Skeletal muscle satellite cell (primary cell): ENCODE results near the gene ACOX1.

ENCODE experiments used
- H3K27me3 ChIP-seq: 2 replicates; pipeline ENCODE4 v1.7.0; 2013; ENCODE audit warnings: low read length; ENCODE audit not compliant: control insufficient read depth, insufficient read depth
- H3K36me3 ChIP-seq: 2 replicates; pipeline ENCODE4 v1.7.0; 2013; ENCODE audit warnings: mild to moderate bottlenecking, control low read depth, low read length; ENCODE audit not compliant: insufficient read depth
- H3K4me1 ChIP-seq: 2 replicates; pipeline ENCODE4 v1.7.0; 2013; ENCODE audit warnings: low read length; ENCODE audit not compliant: control insufficient read depth, insufficient read depth
- H3K4me2 ChIP-seq: 2 replicates; pipeline ENCODE4 v1.7.0; 2013; ENCODE audit warnings: mild to moderate bottlenecking, low read length
- H3K4me3 ChIP-seq: 2 replicates; pipeline ENCODE4 v1.7.0; 2013; ENCODE audit warnings: low read length
- H3K9ac ChIP-seq: 2 replicates; pipeline ENCODE4 v1.7.0; 2013; ENCODE audit warnings: mild to moderate bottlenecking, low read depth, low read length, moderate library complexity
- H3K9me3 ChIP-seq: replicated peaks from 2 replicates; pipeline ENCODE4 v1.7.0; 2013; ENCODE audit warnings: mild to moderate bottlenecking, control low read depth, low read length

Gene ACOX1

DNA sequence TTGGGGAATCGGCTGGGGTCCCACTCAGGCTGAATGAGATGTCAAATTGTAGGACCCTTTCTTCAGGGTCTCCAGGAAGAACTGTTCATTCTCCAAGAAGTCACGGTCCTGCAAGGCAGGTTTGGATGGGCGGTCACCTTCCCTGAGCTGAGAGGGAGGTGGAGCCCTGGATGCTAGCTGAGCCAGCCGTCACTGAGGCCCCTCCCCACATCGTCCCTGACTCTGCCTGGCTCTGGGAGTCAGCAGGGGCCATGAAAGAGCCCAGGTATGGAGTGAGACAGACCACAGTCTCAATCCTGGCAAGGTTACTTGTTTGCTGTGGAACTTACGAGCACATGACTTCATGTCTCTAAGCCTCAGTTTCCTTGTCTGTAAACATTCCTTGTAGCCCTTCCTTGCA, 68.3 kb downstream of the ACOX1 start:
- H3K9me3 ChIP-seq, result no peaks in the 10 kb centered on the region
- no peak overlapping the region for H3K4me2 ChIP-seq
- no peak overlapping the region for H3K4me3 ChIP-seq
- peaks cover 5% of the 10 kb centered on the region for H3K36me3 ChIP-seq
- no peaks in the 10 kb centered on the region for H3K4me1 ChIP-seq
- no peaks in the 10 kb centered on the region for H3K27me3 ChIP-seq
- no peak overlapping the region for H3K9ac ChIP-seq

DNA sequence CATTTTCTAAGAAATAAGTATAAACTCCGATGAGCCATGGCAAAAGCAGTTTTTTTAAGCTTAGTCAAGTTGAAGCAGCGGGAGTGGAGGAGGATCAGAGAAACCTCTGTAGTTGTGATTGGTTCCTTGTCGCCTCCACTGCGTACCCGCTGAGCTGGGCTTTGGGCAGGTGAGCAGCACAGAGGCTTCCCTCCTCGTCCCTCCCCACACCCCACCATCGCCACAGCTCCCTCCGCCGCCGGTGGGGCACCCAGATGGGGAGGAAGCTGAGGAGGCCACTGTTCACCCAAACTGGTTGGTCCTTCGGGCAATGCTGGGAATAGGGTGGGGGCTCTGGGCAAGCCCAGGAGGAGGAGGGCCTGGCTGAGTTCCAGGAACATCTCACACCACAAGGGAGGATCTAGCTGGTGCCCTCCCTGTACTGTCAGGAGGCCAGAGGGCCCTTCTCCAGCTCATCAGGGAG, 69.1 kb downstream of the ACOX1 start:
- H3K4me2 ChIP-seq, result no peak overlapping the region
- no peaks in the 10 kb centered on the region for H3K9me3 ChIP-seq
- no peak overlapping the region for H3K9ac ChIP-seq
- no peaks in the 10 kb centered on the region for H3K27me3 ChIP-seq
- H3K4me3 ChIP-seq, result no peak overlapping the region
- peaks cover 2% of the 10 kb centered on the region for H3K4me1 ChIP-seq
- H3K36me3 ChIP-seq, result peaks cover 5% of the 10 kb centered on the region

DNA sequence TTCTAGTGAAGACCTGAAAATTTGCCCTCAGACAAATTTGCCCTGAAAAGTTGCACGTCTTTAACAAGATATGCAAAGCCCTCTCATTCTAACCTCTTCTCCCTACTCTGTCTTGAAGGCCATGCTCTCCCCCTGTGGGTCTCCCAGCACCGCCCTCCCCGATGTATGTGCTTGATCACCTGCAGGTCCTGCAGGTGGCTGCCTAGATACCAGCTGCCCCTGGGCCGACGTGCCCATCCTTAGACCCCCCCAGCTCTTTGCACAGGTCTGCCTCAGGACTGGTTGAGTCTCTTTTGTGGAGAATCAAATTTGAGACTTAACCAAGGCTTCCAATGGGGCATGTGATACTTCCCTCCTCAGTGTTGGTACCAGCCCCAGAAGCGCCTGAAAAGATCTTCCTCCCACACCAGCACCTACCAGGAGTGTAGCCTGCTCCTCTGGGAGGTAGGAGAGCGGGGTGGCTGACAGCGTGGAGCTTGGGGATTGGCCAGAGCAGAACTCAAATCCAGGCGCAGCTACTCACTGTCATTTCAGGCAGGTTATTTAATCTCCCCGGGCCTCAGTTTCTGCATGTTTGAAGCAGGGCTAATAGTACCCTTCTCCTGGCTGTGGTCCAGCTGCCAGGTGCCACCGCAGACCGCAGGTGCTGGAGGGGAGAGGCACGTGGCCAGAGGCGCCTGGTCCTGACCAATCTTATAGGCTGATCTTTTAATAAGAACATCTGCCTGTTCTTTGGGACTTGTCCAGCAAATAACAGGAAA, 69.7 kb downstream of the ACOX1 start:
- Histone ChIP-seq H3K4me3 (no peak overlapping the region), H3K27me3 (no peaks in the 10 kb centered on the region)

DNA sequence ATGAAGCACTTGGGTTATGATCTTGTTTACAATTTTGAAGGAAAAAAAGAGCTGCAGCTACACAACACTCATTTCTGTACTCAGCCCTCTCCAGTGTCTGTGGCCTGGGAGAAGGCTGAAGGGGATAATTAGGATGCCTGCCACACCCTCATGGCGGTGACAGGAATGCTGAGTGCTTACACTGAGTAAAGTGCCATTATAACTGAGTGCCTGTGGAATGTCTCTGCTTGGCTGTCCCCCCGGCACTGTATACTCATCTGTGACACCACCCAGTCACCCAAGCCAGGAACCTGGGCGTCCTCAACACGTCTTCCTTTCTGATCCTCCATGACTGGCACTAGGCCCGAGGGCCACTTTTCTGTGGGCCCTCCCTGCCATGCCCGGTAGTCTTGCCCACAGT, 70.8 kb downstream of the ACOX1 start:
- no peaks in the 10 kb centered on the region for H3K27me3 ChIP-seq
- no peak overlapping the region for H3K9ac ChIP-seq
- no peak overlapping the region for H3K4me2 ChIP-seq

More for the DNA sequence above, 69.7 kb downstream of the ACOX1 start:
- no peaks in the 10 kb centered on the region for H3K9me3 ChIP-seq
- peaks cover under 1% of the 10 kb centered on the region for H3K36me3 ChIP-seq
- H3K9ac ChIP-seq, result no peak overlapping the region
- H3K4me2 ChIP-seq, result no peak overlapping the region
- peaks cover 2% of the 10 kb centered on the region for H3K4me1 ChIP-seq

DNA sequence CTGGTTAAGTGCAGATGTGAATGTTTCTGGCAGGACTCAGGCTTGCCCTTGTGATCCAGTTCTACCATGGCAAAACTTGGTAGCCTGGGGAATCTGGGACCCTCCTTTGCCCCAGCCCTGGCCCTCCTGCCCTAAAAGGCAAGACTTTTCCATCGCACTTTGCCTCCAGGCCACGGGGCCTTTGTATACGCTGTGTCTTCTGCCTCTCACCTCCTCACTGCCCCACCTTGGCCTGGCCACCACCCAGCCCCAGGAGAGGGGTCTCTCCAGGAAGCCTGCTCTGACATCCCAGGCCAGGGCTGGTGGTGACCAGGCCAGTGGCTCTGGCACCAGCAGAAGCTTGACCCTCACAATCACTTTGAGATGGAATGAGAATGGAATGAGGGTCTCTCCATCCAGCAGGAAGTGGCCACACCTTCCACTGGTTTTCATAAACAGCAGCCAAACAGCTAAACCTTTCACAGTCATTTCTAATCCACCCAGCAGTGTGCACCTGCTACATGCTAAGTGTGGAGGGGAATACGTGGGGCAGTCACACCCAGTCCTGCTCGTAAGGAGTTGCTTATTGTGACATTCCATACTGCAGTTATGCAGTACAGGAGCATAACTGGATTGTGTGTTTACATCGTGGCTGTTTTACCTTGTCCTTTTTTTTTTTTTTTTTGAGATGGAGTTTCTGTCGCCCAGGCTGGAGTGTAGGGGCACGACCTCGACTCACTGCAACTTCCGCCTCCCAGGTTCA, 72.7 kb downstream of the ACOX1 start:
- no peaks in the 10 kb centered on the region for H3K27me3 ChIP-seq
- H3K4me3 ChIP-seq, result no peak overlapping the region
- peaks cover 12% of the 10 kb centered on the region for H3K4me1 ChIP-seq
- H3K36me3 ChIP-seq, result peaks cover 8% of the 10 kb centered on the region
- H3K9me3 ChIP-seq, result no peaks in the 10 kb centered on the region
- no peak overlapping the region for H3K9ac ChIP-seq
- H3K4me2 ChIP-seq, result no peak overlapping the region

More for the DNA sequence above, 70.8 kb downstream of the ACOX1 start:
- Histone ChIP-seq H3K4me3 (no peak overlapping the region), H3K36me3 (no peaks in the 10 kb centered on the region), H3K9me3 (no peaks in the 10 kb centered on the region), H3K4me1 (peaks cover 9% of the 10 kb centered on the region)

DNA sequence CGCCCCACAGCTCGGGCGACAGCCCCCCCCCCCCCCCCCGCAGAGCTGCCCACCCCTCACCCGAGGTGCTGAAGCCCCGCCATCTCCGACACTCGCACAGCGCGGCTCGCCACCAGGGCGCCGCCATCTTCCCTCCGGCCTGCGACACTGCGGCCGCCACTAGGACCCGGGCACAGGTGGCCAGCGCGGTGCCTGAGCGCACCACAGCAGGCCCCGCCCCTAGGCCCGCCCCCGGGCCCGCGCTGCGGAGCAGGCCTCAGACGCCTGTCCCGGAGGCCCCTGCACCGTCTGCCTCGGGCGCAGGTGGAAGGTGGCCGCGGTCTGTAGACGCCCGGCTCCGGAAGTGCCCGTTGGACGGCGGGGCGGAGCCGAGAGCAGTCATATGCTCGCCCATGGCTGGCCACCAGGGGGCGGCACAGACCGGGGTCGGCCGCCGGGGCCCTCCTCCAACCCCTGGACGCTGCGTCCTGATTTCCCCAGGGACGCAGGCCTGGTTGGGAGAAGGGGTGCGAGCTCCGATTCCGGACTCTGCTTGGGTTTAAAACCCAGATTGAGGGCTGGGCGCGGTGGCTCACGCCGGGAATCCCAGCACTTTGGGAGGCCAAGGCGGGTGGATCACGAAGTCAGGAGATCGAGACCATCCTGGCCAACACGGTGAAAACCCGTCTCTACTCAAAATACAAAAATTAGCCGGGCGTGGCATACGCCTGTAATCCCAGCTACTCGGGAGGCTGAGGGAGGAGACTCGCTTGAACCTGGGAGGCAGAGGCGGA, 74.0 kb downstream of the ACOX1 start, which contains the start of gene MRPL38:
Gene MRPL38, minus strand, starts transcription at position 136 of the 773 bp plus-strand sequence. Its CDS starts 9 bp downstream, at position 127.
- Histone ChIP-seq H3K4me1 (peaks cover 12% of the 10 kb centered on the region), H3K4me3 (peak within 1 kb of the TSS; percentile 91), H3K4me2 (peak within 1 kb of the TSS; percentile 96), H3K9me3 (no peaks in the 10 kb centered on the region), H3K9ac (peak within 1 kb of the TSS; percentile 89), H3K36me3 (peaks cover 20% of the 10 kb centered on the region), H3K27me3 (no peaks in the 10 kb centered on the region)

DNA sequence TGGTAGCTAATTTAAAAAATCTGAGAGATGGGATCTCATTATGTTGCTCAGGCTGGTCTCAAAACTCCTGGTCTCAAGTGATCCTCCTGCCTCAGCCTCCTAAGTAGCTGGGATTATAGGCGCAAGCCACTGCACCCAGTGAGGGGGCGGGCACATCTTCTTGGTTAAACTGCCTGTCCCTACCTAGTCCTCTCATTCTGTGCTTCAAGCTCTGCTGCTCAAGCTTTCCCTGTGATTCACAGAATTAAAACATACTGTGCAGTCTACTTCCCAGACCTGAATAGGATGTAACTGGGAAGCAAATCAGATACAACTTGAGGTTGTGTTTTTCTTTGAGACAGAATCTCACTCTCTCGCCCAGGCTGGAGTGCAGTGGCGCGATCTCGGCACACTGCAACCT, 76.6 kb downstream of the ACOX1 start:
- H3K9me3 ChIP-seq, result no peaks in the 10 kb centered on the region
- H3K4me3 ChIP-seq, result no peak overlapping the region
- peaks cover 45% of the 10 kb centered on the region for H3K36me3 ChIP-seq
- no peaks in the 10 kb centered on the region for H3K27me3 ChIP-seq
- peaks cover 12% of the 10 kb centered on the region for H3K4me1 ChIP-seq
- no peak overlapping the region for H3K4me2 ChIP-seq
- H3K9ac ChIP-seq, result no peak overlapping the region

DNA sequence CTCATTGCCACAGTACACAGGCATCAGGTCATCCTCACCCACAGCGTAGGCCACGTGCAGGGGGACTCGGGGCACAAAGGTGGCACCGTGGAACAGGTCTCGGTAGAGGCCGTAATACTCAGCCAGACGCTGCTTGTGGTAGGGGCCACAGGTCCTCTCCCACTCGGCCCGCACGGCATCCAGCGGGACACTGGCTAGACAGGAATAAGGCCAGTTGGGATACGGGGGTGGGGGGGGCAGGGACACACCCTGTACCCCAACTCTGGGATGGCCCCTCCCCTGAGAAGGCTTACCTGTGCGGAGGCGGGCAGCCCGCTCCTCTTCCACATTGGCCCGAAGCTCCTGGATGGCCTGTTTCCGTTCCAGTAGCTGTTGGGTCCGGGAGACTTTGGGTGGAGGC, 77.2 kb downstream of the ACOX1 start:
- no peak overlapping the region for H3K4me3 ChIP-seq
- peaks cover 47% of the 10 kb centered on the region for H3K36me3 ChIP-seq
- peaks cover 17% of the 10 kb centered on the region for H3K4me1 ChIP-seq
- H3K4me2 ChIP-seq, result no peak overlapping the region
- H3K27me3 ChIP-seq, result no peaks in the 10 kb centered on the region
- H3K9me3 ChIP-seq, result no peaks in the 10 kb centered on the region
- no peak overlapping the region for H3K9ac ChIP-seq

DNA sequence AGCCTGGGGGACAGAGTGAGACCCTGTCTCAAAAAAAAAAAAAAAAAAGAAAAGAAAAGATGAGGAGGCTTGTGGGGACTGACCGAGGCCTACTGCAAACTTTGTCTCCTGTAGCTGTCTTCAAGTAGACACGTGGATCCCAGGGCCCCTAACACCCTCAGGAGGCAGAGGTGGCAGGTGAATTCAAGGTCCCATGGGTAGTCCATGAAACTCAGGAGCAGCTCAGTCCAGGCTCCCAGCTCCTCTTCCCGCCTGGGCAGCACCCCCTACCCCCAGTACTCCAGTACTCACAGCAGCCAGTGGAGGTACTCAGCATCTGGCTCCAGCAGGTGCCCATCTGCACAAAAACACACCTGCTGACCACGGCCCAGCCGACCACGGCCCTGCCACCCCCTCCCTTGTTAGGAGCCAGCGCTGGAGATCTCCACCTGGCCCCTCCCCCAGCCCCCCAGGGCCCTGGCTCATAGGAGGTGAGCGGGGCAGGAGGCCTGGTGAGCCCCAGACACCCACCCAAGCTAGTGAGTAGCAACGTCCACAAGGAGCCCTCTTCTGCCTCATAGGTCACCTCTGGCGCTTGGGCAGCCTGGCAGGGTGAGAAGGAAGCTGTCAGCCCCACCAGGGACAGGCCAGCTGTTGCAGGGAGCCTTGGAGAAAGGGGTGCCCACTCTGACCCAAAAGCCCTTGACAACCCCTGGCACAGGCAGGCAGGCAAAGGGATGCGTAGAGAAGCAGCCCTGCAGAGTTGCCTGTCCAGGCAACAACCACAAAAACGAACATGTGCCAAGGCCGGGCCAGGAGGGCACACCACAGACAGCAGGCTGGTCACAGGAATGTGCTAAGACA, 78.1 kb downstream of the ACOX1 start:
- Histone ChIP-seq H3K9me3 (no peaks in the 10 kb centered on the region), H3K4me1 (peaks cover 17% of the 10 kb centered on the region), H3K36me3 (peaks cover 47% of the 10 kb centered on the region), H3K4me3 (no peak overlapping the region), H3K9ac (no peak overlapping the region), H3K27me3 (no peaks in the 10 kb centered on the region), H3K4me2 (no peak overlapping the region)

DNA sequence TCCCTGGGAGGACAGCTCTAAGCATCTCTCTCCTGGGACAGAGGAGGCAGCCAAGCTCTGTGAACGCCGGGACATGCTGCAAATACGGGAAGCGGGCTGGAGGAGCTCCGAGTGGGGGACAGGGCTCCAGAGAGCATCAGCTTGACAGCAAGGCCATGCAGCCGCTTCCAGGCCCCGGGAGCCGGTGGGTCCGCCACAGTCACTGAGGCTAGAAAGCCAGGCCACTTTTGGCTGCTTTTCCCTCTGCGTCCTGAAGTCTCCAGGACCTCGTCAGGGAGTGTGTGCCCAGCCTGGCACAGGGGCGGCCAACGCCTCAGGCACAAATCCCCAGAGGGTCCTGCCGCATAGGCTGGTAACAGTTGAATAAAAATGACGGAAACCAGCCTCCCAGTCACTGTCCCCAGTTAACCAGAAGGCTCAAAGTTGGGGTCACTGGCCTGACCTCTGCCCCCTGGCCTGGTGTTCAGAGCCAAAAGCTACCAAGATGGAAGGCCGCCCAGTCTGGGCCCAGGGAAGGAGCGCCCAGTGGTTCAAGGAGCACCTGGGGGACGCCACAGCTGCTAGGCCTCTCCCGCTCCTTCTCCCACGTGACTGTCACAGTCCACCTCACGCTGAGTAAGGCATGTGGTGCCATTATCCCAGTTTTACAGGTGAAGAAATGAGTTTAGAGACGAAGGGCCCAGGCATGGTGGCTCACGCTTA, 79.0 kb downstream of the ACOX1 start:
- Histone ChIP-seq H3K9me3 (no peaks in the 10 kb centered on the region), H3K4me3 (no peak overlapping the region), H3K4me1 (peaks cover 24% of the 10 kb centered on the region), H3K9ac (no peak overlapping the region), H3K27me3 (no peaks in the 10 kb centered on the region), H3K4me2 (no peak overlapping the region), H3K36me3 (peaks cover 47% of the 10 kb centered on the region)
